ENCODE data around the gene FGF11.

FGF11 gene

DNA sequence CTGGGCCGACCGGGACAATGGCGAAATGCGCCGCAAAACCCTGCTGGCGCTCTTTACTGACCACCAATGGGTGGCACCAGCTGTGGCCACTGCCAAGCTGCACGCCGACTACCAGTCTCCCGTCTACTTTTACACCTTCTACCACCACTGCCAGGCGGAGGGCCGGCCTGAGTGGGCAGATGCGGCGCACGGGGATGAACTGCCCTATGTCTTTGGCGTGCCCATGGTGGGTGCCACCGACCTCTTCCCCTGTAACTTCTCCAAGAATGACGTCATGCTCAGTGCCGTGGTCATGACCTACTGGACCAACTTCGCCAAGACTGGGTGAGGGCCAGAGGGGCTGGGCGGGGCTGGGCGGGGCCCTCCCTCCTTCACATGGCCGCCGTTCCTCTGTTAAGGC, 23.5 kb upstream of the FGF11 start:
- peaks cover 13% of the 10 kb centered on the region for H3K27me3 Mint-ChIP-seq
- no peaks in the 10 kb centered on the region for H3K36me3 Mint-ChIP-seq (ENCODE audit: low read depth)
- H3K4me3 Mint-ChIP-seq: no peak overlapping the region
- H3K27ac Mint-ChIP-seq: no peak overlapping the region
- H3K4me1 Mint-ChIP-seq (ENCODE audit: low read depth): no peaks in the 10 kb centered on the region
- intact Hi-C loops (cut with micrococcal nuclease): no loop called here
- no peaks in the 10 kb centered on the region for H3K9me3 Mint-ChIP-seq

DNA sequence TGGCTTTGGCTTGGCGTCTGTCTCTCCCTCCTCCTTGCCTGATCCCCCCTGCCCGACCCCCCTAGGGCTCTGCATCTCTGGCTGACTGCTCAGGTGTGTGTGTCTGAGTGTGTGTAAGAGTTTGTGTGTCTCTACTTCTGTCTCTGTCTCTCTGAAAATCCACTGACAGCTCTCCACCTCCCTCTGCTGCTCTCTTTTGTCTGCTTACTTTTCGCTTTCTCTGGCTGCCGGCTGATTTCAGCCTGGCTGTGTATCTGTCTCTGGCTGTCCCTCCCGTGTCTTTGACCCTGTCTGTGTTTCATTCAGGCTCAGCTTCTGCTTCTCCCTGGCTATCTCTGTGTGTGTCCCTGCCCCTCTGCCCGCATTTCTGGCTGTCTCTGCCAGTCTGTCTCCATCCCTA, 23.0 kb upstream of the FGF11 start:
- Mint-ChIP-seq H3K36me3 (ENCODE audit: low read depth) (no peaks in the 10 kb centered on the region), H3K27me3 (peaks cover 9% of the 10 kb centered on the region), H3K4me1 (ENCODE audit: low read depth) (no peaks in the 10 kb centered on the region), H3K9me3 (no peaks in the 10 kb centered on the region), H3K27ac (no peak overlapping the region), H3K4me3 (no peak overlapping the region)
- intact Hi-C loops (cut with micrococcal nuclease): no loop called here

DNA sequence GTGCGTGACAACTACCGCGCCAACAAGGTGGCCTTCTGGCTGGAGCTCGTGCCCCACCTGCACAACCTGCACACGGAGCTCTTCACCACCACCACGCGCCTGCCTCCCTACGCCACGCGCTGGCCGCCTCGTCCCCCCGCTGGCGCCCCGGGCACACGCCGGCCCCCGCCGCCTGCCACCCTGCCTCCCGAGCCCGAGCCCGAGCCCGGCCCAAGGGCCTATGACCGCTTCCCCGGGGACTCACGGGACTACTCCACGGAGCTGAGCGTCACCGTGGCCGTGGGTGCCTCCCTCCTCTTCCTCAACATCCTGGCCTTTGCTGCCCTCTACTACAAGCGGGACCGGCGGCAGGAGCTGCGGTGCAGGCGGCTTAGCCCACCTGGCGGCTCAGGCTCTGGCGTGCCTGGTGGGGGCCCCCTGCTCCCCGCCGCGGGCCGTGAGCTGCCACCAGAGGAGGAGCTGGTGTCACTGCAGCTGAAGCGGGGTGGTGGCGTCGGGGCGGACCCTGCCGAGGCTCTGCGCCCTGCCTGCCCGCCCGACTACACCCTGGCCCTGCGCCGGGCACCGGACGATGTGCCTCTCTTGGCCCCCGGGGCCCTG, 22.2 kb upstream of the FGF11 start:
- Mint-ChIP-seq H3K4me3 (no peak overlapping the region), H3K4me1 (ENCODE audit: low read depth) (no peaks in the 10 kb centered on the region), H3K27me3 (peaks cover 8% of the 10 kb centered on the region), H3K36me3 (ENCODE audit: low read depth) (no peaks in the 10 kb centered on the region), H3K27ac (no peak overlapping the region), H3K9me3 (no peaks in the 10 kb centered on the region)
- intact Hi-C loops (cut with micrococcal nuclease): no loop called here

DNA sequence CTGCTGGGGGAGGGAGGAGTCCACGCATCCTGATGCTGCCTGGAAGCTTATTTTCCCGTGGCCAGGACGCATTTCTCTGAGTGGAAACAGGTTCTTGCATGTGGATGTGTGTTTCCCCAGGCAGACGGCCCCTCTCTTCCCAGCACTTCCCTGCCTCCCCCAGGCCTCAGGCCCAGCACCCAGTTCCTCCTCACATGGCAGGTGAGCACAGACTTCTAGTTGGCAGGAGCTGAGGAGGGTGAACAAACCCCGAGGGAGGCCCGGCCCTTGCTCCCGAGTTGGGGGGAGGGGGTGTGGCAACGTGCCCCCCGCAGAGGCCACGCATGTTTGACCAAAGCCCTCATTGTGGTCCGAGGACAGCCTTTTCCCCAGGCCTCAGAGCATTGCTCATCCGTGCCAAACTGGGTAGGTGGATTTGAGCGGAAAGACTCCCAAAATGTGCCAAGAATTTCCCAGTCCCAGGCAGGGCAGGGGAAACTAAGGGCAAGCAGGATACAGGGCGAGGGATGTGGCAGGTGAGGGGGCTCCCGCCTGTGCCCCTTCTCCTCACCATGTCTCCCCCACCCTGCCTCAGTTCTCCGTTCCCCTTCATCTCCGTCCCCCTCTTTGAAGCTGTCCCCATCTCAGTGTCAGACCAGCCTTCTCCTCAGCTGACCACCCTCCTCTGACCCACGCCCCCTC, 20.7 kb upstream of the FGF11 start:
- no peak overlapping the region for H3K27ac Mint-ChIP-seq

DNA sequence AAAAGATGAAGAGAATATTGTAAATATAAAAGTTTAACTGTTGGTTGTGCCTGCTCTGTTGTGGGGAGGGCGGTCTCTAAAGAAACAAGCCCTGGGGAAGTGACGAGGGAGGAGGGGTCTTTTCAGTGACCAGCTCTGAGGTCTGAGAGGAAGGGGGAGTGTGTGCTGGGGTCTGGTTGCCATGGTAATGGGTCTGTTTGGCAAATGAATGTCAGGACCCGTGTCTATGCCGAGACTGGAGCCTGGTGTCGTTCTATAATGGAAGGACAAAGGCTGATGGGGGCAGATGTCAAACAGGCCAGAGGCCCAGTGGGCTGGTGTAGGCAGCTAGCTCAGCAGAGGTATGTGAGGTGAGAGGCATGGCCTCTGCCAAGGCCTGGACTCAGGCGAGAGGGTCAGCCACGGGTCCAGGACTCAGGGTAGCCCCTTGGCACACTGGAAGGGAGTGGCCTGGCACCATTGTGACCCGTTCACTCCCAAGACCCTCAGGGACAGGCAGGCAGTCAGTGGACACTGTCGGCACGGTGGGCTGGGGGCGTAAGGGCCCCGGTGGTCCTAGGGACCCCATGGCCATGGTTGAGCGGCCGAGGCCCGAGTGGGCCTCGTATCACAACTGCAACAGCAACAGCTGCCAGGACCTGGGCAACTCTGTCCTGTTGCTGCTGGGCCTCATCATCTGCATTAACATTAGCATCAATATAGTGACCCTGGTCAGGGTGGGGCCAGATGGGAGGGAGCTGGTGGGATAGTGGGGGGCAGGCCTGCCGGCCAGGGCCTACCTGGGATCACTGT, 19.3 kb upstream of the FGF11 start, which contains the start of gene SPEM1:
Gene SPEM1 (plus strand): TSS at position 506 of the 792 bp plus-strand sequence. CDS start 61 bp downstream, at position 567.
- H3K4me3 Mint-ChIP-seq: no peak within 1 kb of the TSS
- H3K27ac Mint-ChIP-seq: no peak within 1 kb of the TSS
- H3K9me3 Mint-ChIP-seq: no peaks in the 10 kb centered on the region

More for the DNA sequence above, 20.7 kb upstream of the FGF11 start:
- no peak overlapping the region for H3K4me3 Mint-ChIP-seq
- intact Hi-C loops (cut with micrococcal nuclease): no loop called here
- no peaks in the 10 kb centered on the region for H3K36me3 Mint-ChIP-seq (ENCODE audit: low read depth)
- H3K9me3 Mint-ChIP-seq: no peaks in the 10 kb centered on the region
- H3K27me3 Mint-ChIP-seq: peaks cover 8% of the 10 kb centered on the region
- no peaks in the 10 kb centered on the region for H3K4me1 Mint-ChIP-seq (ENCODE audit: low read depth)

DNA sequence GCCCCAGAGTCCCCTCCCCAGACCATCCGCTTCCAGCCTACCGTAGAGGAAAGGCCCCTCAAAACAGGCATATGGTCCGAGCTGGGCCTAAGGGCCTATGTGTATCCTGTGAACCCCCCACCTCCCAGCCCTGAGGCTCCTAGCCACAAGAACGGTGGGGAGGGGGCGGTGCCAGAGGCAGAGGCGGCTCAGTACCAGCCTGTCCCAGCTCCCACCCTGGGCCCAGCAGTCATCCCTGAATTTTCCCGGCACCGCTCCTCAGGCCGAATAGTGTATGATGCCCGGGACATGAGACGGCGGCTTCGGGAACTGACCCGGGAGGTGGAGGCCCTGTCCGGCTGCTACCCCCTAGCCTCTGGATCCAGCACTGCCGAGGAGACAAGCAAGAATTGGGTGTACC, 18.1 kb upstream of the FGF11 start:
- no peak overlapping the region for H3K4me3 Mint-ChIP-seq
- H3K27ac Mint-ChIP-seq: no peak overlapping the region
- intact Hi-C loops (cut with micrococcal nuclease): no loop called here
- H3K27me3 Mint-ChIP-seq: peaks cover 13% of the 10 kb centered on the region
- H3K4me1 Mint-ChIP-seq (ENCODE audit: low read depth): no peaks in the 10 kb centered on the region
- no peaks in the 10 kb centered on the region for H3K9me3 Mint-ChIP-seq
- no peaks in the 10 kb centered on the region for H3K36me3 Mint-ChIP-seq (ENCODE audit: low read depth)

More for the DNA sequence above, 19.3 kb upstream of the FGF11 start, which contains the start of gene SPEM1:
- Mint-ChIP-seq H3K4me1 (ENCODE audit: low read depth) (no peaks in the 10 kb centered on the region), H3K27me3 (peaks cover 11% of the 10 kb centered on the region), H3K36me3 (ENCODE audit: low read depth) (no peaks in the 10 kb centered on the region)
- intact Hi-C loops (cut with micrococcal nuclease): no loop called here

DNA sequence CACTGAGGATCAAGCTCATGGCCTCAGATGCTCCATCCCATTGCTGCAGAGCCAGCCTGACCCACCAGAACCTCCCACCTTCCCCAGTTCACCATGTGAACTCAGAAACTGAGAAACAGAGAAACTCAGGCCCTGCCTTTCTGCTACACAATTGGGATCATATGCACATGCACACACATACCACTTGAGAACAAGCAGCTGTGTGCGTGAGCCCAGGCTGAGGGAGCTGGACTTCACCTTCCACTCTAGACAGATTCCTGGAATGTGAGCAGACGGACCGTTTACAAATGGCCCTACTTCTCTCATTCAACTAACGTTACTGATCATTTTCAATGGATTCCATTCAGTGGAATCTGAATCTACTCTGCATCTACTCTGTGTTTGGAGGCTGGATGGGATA, 15.6 kb upstream of the FGF11 start:
- no peak overlapping the region for H3K4me3 Mint-ChIP-seq
- intact Hi-C loops (cut with micrococcal nuclease): no loop called here
- H3K4me1 Mint-ChIP-seq (ENCODE audit: low read depth): no peaks in the 10 kb centered on the region
- peaks cover 8% of the 10 kb centered on the region for H3K27me3 Mint-ChIP-seq
- H3K9me3 Mint-ChIP-seq: no peaks in the 10 kb centered on the region
- H3K27ac Mint-ChIP-seq: no peak overlapping the region
- no peaks in the 10 kb centered on the region for H3K36me3 Mint-ChIP-seq (ENCODE audit: low read depth)

DNA sequence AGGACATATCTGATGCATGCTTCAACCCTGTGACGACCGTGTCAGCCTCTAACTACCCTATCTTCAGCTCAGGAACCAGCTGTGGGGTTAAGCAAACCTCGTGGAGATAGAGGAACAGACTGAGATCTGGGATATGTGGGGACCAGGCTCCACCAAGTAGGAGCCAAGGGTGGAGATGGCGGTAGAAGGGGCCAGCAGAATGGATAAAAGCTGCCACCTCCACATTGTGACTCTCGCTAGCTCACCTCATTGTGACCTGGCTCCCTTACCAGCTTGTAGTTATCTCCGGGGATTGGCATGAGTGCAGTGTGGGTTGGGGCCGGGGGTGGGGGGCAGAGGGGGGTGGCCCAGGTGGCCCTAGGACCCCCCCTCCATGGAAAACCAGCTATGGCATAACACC, 14.0 kb upstream of the FGF11 start, which contains the start of gene SPEM2:
Gene SPEM2 (plus strand): TSS at position 301 of the 400 bp plus-strand sequence. CDS start 73 bp downstream, at position 374.
- intact Hi-C loops (cut with micrococcal nuclease): no loop called here
- no peaks in the 10 kb centered on the region for H3K4me1 Mint-ChIP-seq (ENCODE audit: low read depth)
- H3K36me3 Mint-ChIP-seq (ENCODE audit: low read depth): no peaks in the 10 kb centered on the region
- H3K9me3 Mint-ChIP-seq: no peaks in the 10 kb centered on the region
- H3K4me3 Mint-ChIP-seq: no peak within 1 kb of the TSS
- peaks cover 6% of the 10 kb centered on the region for H3K27me3 Mint-ChIP-seq
- no peak within 1 kb of the TSS for H3K27ac Mint-ChIP-seq

DNA sequence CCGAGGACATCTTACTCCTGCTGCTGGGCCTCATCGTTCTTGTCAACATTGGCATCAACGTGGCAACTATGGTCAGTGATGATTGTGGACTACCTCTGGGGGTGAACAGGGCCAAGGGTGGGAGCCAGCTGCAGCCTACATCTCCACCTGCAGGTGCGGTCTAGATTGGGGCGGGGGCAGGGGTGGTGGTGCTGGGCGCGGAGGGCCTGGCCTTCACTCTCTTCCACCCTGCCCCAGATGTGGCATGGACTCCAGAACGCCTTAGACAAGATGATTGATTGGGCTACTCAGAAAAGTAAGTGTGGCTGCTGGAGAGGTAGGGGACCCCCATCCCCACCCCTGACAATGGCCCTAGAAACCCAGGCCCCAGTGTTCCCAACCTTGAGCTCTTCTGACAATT, 13.6 kb upstream of the FGF11 start:
- Mint-ChIP-seq H3K27me3 (peaks cover 6% of the 10 kb centered on the region), H3K27ac (no peak overlapping the region), H3K9me3 (no peaks in the 10 kb centered on the region), H3K4me1 (ENCODE audit: low read depth) (no peaks in the 10 kb centered on the region), H3K4me3 (no peak overlapping the region), H3K36me3 (ENCODE audit: low read depth) (no peaks in the 10 kb centered on the region)
- intact Hi-C loops (cut with micrococcal nuclease): no loop called here

DNA sequence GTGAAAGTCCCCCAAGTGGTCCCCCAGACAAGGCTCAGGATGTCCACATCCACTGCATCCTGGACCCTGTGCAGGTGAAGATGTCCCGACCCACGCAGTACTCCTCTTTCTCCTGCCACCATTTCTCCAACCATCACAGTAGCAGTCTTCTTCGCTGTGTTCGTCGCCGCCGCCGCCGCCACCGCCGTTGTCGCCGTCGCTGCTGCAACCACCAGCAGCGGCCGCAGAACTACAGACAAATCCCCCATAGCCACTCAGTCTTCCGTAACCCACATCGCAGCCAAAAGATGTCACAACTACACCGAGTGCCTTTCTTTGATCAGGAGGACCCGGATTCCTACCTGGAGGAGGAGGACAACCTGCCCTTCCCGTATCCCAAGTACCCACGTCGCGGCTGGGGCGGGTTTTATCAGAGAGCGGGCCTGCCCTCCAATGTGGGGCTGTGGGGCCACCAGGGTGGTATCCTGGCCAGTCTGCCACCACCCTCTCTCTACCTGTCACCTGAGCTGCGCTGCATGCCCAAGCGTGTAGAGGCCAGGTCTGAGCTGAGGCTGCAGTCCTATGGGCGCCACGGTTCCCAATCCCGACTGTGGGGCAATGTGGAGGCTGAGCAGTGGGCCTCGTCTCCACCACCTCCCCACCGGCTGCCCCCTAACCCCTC, 13.0 kb upstream of the FGF11 start:
- no peak overlapping the region for H3K27ac Mint-ChIP-seq
- H3K36me3 Mint-ChIP-seq (ENCODE audit: low read depth): no peaks in the 10 kb centered on the region
- peaks cover 6% of the 10 kb centered on the region for H3K27me3 Mint-ChIP-seq
- intact Hi-C loops (cut with micrococcal nuclease): no loop called here
- no peak overlapping the region for H3K4me3 Mint-ChIP-seq
- no peaks in the 10 kb centered on the region for H3K4me1 Mint-ChIP-seq (ENCODE audit: low read depth)
- H3K9me3 Mint-ChIP-seq: no peaks in the 10 kb centered on the region

DNA sequence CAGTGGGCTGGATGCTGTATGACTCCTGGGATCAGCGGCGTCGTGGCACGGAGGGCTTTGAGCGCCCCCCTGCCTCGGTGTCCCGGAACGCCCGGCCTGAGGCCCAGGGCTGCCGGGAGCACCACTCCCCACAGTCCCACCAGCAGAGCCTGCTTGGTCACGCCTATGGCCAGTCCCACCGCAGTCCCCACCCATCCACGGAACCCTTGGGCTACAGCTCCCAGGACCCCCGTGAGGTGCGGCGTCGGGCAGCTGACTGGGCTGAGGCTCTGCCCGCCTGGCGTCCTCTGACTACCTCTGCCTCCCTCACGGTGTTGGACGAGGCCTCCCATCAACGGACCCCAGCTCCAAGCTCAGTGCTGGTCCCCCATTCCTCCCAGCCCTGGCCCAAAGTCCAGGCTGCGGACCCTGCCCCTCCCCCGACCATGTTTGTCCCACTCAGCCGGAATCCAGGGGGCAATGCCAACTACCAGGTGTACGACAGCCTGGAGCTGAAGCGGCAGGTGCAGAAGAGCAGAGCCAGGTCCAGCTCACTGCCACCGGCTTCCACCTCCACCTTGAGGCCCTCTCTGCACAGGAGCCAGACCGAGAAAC, 12.3 kb upstream of the FGF11 start:
- no peaks in the 10 kb centered on the region for H3K4me1 Mint-ChIP-seq (ENCODE audit: low read depth)
- no peak overlapping the region for H3K4me3 Mint-ChIP-seq
- no peak overlapping the region for H3K27ac Mint-ChIP-seq
- no peaks in the 10 kb centered on the region for H3K9me3 Mint-ChIP-seq
- H3K27me3 Mint-ChIP-seq: peaks cover 6% of the 10 kb centered on the region
- intact Hi-C loops (cut with micrococcal nuclease): no loop called here
- no peaks in the 10 kb centered on the region for H3K36me3 Mint-ChIP-seq (ENCODE audit: low read depth)

DNA sequence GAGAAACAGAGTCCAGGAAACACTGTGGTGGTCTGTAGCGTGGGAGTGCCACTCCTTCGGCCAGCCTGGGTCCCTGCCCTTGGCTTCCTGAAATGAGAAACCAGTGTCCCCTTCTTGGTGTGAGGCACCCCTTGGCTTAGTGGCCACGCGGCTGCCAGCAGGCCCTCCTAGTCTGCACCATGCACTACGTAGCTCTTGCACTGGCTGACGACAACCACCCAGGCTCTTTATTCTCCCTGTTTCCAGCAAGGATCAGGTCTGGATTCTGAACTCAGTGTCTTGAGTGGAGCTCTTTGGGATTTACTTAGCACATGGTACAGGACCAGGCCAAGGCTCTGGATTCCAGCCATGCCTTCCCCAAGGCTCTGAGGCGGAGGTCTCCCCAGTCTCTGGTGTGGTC, 11.8 kb upstream of the FGF11 start:
- peaks cover 6% of the 10 kb centered on the region for H3K27me3 Mint-ChIP-seq
- no peaks in the 10 kb centered on the region for H3K9me3 Mint-ChIP-seq
- no peaks in the 10 kb centered on the region for H3K36me3 Mint-ChIP-seq (ENCODE audit: low read depth)
- H3K4me1 Mint-ChIP-seq (ENCODE audit: low read depth): no peaks in the 10 kb centered on the region
- intact Hi-C loops (cut with micrococcal nuclease): no loop called here
- no peak overlapping the region for H3K4me3 Mint-ChIP-seq
- H3K27ac Mint-ChIP-seq: no peak overlapping the region

DNA sequence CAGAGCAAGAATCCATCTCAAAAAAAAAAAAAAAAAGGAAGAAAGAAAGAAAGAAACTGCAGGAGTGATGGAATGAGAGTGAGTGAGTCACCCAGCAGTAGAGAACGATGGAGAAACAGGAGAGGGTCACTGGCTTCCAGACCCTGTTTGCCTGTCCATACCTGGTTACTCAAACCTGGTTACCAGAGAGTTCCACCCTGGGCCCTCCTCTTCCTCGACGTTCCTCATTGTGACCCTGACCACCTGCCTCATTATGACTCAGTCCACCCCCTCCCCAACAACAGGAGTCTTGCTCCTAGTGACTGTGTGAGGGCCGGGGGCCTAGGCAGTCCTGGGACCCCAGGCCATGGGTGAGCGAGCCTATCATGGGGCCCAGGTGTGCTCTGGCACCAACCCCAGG, 10.8 kb upstream of the FGF11 start, which contains the start of gene SPEM3:
Gene SPEM3 (plus strand): TSS at position 301 of the 400 bp plus-strand sequence. CDS start 46 bp downstream, at position 347.
- H3K36me3 Mint-ChIP-seq (ENCODE audit: low read depth): no peaks in the 10 kb centered on the region
- no peak within 1 kb of the TSS for H3K27ac Mint-ChIP-seq
- peaks cover 6% of the 10 kb centered on the region for H3K27me3 Mint-ChIP-seq
- no peaks in the 10 kb centered on the region for H3K4me1 Mint-ChIP-seq (ENCODE audit: low read depth)
- no peaks in the 10 kb centered on the region for H3K9me3 Mint-ChIP-seq
- intact Hi-C loops (cut with micrococcal nuclease): no loop called here
- H3K4me3 Mint-ChIP-seq: no peak within 1 kb of the TSS
